CD4-positive, alpha-beta T cell treated with Interleukin-6 at 100 ng/mL for 8 hours (primary cell): ENCODE results near the gene SFT2D1.

Source experiments
- DNase-seq: peaks from one replicate; pipeline ENCODE4 v3.0.0-alpha.2; 2020; ENCODE audit warnings: mixed read lengths, low spot score

Gene SFT2D1

GRCh38 chr6:166277892-166278578 lies 64.3 kb downstream of the SFT2D1 start:
- DNase-seq: no peak

GRCh38 chr6:166277018-166277417 lies 65.3 kb downstream of the SFT2D1 start:
- DNase-seq: no peak

GRCh38 chr6:166275714-166276166 lies 66.6 kb downstream of the SFT2D1 start:
- DNase-seq: peak; percentile 75

- DNase-seq: no peak
These were observed 67.5 kb downstream of the SFT2D1 start for GRCh38 chr6:166274739-166275370.

- DNase-seq: no peak
These were observed 68.2 kb downstream of the SFT2D1 start for GRCh38 chr6:166274163-166274562.

- no peak for DNase-seq
These were observed 71.0 kb downstream of the SFT2D1 start for GRCh38 chr6:166271376-166271765.

- no peak for DNase-seq
These were observed 71.5 kb downstream of the SFT2D1 start for GRCh38 chr6:166270706-166271375.
